ENCODE data around the gene NEBL.

NEBL gene

DNA sequence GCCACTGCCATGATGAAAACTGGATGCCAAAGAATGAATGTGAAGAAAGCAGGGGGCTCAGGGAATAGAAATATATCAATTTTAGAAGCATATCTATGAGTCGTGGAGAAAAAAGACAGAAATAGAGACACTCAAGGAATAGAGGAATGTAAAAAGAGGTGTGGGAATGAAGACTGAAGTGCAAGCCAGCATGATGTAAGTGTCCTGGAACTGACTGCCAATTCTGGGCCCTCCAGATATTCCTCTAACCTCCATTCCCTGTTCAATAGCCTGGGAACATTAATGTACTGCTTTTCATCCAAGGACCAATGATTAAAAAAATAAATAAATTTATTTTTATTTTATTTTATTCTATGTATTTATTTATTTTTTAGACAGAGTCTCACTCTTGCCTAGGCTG is 40.6 kb downstream of the NEBL start:
- DNase-seq, result no peak

DNA sequence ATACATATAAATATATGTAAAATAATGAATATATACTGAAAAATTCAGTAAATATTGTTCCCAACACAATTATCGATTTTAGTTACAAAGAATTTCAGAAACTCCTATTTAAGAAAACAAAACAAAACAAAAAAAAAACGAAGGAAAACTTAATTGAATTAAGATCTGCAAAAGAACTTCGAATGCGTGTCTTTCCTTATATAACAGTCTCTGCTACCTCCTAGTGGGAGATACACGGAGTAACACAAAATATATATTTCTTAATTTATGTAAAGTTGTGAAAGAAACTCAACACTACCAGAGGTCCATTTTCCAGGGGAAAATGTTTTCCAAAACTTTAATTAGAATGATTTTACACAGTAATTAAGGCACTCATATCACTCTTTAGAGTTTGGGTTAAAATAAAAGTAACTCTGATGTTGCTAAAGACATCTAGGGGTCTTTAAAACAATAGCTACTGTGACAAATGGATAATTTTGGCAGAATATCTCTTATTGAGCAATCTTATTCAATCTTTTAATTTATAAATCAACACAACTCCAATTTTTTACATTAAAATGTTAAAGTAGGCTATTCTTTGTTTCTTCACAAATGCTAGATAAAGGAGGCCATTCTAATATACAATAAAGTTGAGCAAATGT is 41.6 kb downstream of the NEBL start:
- no peak for DNase-seq

DNA sequence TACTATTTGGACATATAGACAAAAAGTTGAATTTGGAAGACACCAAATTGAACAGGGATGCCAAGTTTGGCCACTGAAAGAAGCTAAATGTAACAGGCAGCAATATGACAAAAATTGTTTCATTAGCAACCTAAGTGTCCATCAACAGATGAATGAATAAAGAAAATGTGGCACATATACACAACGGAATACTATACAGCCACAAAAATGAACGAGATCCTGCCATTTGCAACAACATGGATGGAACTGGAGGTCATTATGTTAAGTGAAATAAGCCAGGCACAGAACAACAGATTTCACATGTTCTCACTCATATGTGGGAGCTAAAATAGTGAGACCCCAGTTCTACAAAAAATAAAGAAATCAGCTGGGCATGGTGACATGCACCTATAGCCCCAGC is 43.8 kb downstream of the NEBL start:
- DNase-seq, result no peak

DNA sequence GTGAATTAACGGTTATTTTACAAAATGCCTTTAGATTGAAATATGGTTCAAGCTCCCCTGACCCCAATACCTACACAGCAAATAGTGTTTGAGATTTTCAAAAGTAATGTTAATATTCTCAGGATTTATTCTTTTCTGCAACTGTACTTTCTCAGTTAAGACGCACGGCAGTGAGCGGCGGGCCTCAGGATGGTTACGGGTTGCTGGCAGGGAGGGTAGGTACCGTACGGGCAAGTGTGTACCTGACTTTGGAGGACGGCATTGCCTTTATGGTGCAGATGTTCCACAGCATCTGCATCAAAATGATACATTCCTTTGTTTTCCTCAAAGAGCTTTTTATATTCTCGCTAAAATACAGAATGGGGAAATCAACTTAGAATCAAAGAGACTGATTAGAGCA is 44.8 kb downstream of the NEBL start:
- DNase-seq, result no peak

DNA sequence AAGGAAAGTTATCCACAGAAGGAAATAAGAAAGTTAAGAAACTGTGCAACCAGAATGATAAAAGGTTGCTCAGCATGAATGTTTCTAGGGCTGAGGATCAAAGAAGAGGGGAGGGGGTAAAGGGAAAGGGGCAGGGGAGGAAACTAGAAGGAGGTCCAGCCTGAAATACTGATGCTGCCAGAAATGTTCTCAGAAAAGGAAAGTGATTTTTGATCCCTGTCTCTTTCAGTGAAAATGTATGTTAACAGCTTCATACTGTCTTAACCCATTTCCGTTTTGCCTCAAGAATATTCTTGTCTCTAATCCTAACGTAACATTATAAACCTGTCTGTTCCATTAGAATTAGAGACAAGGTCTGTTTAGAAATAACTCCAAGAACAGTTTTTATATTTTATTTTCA is 49.6 kb downstream of the NEBL start:
- no peak for DNase-seq

DNA sequence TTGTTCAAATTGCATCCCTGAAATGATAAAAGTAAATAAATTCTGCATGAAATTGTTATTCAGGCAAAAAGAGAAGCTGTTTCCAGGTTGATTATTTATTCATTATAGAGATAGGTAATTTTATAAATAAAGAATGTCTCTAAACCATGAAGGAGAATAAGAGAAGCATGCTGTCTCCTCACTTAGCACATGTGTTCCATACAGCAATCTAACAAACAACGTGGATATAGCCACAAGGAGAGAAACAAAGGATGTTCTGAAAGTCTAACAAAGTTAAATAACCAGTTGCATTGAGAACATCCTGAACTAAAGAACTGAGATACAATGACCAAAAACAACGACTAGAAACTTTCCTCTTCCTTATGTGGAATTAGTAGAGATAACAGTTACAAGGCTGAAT is 50.8 kb downstream of the NEBL start:
- DNase-seq, result no peak

DNA sequence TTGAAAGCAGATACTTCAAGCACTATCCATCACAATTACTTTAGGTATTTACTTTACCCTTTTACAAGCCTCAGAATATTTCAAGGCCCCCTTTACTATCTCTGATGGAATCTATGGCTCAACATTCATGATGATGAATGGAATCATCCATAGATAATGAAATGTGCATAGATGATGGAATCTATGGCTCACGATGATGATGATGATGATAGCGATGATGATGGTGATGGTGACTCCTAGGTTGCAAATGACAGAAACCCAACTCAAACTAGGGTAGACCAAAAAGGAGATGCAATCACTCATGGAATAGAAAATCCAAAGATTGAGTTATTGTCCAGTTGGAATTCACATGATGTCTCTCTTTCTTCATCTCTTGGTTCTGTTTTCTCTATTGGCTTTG is 55.7 kb downstream of the NEBL start:
- DNase-seq, result no peak

DNA sequence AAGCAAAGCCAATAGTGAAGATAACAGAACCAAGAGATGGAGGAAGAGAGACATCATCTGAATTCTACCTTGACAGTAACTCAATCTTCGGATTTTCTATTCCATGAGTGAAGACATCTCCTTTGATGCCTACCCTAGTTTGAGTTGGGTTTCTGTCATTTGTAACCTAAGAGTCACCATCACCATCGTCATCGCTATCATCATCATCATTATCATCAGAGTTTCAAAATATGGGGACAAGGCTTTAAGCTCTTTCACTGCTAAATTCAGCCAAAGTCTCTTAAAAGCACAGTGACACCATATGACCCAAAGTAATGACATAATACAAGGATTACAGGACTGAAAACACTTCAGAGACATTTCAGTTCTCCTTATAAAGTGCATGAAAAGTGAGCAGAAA is 57.2 kb downstream of the NEBL start:
- DNase-seq, result no peak

DNA sequence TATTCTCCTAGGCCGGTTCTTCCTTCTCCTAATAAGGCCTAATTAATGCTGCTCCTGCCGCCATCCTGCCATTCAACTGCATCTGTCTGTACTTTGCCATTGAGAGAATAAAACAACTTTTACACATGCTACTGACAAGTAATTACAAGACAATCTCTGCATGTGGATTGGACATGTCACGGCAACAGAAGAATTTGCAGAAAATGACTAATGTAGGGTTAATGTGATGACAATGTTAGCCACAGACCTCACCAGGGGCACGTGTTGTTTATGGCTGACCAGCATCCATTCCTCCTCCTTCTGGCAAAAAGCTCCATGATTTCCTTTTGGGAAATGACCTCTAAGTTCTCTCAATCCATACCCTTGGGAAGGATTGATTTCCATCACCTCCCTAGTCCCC is 58.0 kb downstream of the NEBL start:
- no peak for DNase-seq

DNA sequence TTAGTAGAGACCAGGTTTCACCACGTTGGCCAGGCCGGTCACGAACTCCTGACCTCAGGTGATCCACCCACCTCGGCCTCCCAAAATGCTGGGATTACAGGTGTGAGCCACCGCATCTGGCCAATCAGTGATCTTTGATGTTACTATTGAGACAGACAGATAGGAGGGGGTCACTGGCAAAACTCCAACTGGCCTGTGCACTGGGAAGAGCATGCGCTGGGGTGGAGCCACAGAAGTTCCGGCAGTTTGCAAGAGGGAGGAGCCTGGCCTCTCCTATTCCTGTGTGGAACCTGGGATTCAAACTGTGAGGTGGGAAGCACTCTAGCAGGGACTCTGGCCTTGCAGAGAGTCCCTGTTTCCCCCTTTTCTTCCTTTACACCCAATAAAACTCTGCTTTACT is 60.7 kb downstream of the NEBL start:
- DNase-seq, result no peak

DNA sequence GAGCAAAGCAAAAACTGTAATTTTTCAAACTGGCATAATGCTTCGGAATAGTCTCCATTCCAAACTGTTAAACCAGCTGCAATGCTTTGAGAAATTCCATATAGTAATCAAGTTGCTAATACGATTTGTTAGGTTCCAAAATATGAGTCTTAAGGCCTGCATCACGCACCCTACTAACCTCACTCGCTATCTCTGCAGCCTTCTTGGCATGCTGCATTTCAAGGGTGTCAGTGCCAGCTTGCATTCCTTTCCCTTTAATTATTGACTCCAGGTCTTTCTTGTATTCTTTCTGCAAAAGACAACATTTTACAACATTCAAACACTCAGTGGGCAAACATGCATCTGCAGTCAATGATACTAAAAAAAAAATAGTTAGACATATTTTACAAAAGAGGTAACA is 61.8 kb downstream of the NEBL start:
- DNase-seq, result no peak

DNA sequence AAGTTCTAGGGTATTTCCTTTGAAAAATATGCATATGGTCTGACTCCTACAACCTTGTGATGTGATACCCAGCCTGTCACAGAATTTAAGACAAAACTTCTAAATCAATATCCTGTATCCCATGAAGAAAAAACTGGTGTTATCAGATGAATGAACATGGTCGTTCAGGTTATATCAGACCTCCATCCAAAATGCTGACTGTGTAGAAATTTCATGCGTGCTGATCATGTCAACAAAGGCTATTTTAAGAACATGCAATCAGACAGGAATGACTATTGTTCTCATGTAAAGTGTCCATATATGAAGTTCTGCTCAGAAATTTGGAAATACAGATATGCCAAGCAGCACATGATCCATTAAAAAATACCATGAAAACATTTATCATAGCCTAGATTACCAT is 62.3 kb downstream of the NEBL start:
- DNase-seq, result no peak

DNA sequence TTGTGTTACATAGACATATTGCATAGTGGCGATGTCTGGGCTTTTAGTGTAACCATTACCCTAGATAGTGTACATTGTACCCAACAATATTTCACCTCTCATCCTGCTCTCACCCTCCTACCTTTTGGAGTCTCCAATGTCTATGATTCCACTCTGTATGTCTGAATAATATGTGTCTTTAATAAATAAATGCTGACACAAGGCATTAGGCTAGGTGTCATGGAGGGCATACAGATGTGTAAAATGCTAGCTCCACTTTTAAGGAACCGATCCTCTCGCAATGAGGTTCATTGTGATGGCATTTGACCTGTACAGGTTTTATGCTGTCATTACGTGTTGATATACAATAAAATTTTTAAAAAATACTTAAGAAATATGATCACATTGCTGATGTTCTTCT is 74.3 kb downstream of the NEBL start:
- no peak for DNase-seq

DNA sequence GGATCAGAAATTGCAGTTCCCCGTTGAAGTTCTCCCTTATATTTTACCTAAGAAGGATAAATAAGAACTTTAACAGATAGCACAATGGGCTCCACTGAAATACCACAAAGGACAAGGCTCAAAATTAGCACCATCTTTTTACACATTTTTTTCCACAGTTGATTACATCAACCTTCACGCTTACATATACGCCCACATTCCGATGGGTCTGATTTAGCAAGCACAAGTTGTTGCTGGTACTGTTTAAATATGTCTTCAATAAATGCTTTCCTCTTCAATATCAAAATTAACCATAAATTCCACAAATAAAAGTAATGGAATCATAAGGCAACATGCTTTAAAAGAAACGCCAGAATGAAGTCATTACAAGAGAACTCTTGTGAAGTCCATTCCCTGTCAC is 79.5 kb downstream of the NEBL start:
- DNase-seq, result no peak

DNA sequence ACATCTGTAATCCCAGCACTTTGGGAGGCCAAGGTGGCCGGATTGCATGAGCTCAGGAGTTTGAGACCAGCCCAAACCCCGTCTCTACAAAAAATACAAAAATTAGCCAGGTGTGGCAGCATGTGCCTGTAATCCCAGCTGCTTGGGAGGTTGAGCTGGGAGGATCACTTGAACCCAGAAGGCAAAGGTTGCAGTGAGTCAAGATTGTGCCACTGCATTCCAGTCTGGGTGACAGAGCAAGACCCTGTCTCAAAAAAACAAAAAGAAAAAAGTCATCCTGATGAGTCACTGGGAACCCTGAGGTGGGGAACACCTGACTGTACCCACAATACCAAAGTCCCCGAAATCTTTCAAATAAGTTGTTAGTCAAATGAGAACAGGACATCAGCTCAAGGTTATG is 80.0 kb downstream of the NEBL start:
- no peak for DNase-seq

DNA sequence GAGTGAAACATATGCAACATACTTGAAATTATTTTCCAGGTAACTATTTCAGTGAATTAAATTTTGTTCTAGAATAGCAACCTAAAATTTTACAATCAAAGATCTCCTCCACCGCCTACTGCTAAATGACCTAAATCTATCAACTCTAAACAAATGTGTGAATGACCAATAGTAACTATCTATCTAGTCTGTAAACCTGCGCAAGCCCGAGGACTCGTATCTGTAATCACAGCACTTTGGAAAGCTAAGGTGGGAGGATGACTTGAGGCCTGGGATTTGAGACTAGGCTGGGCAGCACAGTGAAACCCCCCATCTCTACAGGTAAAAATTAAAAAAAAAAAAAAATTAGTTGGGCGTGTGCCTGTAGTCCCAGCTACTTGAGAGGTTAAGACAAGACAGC is 83.0 kb downstream of the NEBL start:
- no peak for DNase-seq

DNA sequence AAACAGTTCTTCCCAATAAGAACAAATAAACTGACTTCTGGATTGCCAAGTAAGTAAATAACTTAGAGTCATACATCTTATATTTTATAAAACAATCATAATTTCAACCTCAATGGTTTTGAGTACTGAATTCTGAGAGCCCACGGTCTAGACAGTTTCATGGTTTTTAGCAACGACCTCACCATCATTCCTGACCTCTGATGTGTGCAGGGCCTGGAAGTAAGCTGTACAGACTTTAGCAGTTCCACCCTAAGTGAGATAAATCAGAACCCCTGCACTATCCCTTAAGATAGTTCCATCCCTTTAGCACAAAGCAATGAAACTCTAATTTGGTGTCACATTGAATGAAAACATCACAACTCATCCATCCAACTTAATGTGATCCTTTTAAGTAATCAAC is 86.0 kb downstream of the NEBL start:
- no peak for DNase-seq

DNA sequence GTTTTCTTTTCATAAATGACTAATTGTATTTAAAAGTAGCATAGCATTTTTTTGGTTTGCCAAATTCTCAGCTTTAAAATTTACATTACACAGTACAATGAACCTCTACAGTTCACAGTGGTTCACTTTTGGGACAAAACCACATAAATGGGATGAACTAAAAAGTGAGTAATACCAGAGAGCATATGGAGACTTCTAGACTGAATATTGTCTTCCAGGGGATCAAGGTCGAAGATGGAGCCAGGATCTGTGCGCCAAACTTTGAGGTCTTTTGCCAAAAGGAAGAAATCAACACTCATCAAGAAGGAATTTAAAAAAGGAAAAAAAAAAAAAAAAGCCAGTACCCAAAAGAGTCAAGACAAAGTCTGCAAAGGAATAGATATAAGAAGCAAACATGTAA is 87.5 kb downstream of the NEBL start:
- no peak for DNase-seq

DNA sequence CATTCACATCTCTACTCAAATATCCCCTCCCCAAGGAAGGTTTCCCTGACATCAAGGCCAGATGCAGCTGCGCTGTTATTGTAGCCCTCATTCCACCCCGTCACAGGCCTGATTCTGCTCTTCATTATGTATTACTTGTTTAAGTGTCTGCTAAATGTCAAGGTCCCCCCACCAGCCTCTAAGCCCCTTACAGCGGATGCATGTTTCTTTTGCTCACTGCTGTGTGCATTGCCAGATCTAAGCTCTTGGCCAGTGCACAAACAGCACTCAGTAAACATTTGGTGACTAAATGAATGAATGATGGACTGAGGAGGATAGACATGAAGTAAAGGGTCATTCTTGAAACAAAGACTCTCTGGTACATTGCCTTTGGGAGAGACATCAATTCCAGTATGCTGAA is 90.6 kb downstream of the NEBL start:
- DNase-seq, result no peak

DNA sequence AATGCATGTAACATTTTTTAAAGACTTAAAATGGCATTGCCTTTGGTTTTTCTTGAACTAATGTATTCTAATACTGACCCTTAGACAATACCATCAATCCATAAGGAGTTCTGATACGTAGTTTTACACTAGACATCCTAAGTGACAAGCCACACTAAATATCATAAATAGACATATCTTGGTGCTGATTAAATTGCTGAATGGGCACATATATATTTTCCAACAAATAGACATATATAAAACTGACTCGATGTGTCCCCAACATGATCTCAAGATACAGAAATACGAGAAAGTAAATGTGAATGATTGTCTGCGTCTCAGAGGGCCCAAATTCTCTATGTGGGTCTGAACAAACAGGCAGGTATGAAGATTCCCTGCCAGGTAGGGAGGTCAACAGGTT is 99.8 kb downstream of the NEBL start:
- DNase-seq, result no peak

DNA sequence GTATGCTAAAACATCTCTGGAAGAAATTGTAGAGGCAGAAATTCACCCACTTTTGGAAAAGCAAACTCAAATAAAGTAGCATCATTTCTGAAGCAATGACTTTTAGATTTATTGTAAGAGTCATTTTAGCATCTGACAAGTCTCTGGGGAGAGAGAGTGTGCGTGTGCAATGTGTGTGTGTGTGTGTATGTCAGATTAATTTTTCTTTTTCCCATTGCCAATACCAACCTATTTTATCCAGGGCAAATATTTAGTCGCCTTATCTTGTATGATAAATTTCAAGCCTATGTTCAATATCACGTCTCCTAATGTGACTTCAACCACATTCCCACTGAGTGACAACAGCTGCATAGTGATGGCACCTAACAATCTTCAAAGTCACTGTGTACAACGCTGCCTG is 101.7 kb downstream of the NEBL start:
- DNase-seq, result no peak

DNA sequence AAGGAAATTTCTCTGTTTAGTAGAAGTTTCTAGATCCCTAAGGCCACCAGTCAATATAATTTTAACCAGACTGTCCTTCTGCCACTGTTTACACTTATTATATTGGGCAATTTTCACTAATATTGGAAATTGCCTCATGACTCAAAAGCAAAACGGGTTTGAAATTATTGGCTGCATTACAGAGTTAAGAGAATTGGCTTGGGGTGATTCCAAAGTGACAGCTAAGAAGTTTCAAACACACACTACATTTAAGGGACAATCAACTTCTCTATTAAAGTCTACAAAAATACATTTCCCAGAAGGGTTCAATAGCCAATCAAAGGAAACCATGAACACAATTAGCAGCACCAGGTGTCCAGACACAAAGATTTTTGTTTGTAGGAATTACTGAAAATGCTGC is 111.9 kb downstream of the NEBL start:
- DNase-seq, result no peak

DNA sequence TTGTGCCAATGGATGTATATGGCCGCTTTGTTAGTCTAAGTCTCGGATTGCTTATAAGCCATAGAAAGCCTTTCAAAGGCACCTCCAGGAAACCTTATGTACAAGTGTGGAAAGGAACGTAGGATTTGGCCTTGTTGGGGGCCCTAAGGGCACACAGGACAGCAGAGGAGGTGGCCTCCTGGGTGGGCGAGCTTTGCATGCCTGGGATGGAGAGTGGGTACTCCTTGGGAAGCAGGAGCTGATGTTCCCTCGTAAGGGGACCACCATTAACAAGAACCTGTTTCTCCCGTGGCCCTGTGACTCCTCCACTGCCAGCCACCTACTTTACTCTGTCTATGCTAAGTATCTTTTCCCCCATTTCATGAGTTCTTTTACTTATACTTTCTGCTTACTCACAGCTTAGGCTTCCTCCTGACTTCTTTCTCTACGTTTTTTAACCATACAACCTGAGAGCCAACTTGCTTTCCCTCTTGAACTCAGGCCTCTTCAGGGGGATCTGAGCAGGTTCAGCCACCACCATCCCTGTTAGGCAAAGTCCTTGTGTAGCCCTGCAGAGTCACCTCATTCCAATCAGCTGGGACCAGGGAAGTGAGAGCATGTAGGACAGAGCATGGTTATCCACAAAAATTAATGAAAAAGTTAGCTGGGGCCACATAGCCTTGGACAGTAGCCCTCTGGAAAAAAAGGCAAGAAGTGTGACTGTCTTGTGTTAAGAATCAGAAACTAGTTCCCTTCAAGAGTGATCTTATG is 118.9 kb downstream of the NEBL start:
- no peak for DNase-seq

DNA sequence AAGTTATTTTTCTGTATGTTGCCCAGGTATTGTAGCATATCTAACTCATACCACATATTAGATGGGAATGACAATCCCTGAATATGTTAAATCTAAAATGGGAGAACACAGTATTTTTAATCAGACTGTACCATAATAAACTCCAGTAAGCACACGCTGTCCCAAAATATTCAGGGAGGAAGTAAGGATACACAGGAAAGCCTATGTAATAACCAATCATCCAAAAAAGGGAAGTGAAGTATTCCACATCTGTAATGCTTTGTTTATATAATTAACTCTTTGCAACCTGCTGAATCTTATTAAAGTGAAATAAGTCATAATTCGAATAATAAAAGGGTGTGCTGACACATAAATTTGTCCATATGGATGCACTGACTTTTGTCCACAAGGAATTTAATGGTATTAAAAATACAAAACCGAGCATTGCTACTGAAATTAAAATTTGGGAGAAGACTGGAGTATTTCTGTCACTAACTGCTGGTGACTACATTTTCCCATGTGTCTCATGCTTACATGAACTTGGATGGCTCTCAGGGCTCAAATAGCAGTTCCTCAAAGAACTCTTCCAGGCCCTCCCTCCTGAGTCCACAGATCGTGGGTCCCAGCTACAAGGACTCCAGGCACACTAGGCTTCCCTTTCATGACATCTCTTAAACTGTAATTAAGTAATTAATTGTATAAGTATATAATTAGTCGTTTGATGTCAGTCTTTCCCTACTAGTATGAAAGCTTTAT is 120.6 kb downstream of the NEBL start:
- DNase-seq, result no peak

Data from right forelimb (tissue), 1 donor.